HG03045 (cell line): ENCODE results near the gene NLGN1.

Experiments
- ATAC-seq: cut with Tn5 transposase; IDR thresholded peaks from one replicate; pipeline ENCODE4 v1.9.1; 2021; ENCODE audit warnings: mild to moderate bottlenecking, moderate library complexity; ENCODE audit not compliant: unreplicated experiment

Gene NLGN1

DNA sequence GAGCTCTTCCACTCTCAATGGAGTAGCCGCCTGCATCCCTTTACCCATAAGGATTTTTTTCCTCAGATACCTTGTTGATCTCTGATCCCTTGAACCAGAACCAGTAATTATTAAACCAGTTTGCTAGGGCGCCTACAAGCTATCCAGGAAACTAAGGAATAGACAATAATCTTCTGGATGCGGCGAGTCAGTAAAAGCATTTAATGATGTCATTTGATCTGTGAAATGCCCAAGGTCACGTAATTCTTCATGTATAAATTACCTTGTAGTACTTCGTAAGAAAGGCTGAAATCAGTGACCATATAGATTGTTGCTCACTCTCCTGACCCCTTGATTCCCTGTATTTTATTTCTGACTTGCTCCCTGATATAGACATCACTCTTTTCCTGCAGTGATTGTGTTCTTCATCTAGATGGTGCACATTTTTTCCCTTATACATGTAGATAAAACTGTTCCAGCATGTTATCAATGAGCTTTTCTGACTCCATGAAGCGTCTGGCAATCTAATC is 913.0 kb downstream of the NLGN1 start:
- ATAC-seq, result no peak

DNA sequence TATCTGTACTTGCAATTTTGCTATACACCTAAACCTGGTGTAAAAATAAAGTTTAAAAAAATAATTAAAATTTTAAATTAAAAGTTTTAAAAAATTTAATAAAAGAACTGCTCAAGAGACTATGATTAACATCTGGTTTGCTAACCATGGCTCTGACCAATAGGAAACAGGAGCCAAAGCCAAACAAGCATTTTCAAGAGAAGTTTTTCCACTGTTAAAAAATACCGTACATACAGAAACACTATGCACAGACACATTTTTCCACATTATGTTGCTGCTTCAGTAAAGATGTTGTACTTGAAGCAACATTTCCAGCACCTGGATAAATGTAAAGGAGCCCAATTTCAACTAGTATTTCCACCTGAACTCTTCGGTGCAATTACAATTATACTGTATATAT is 917.7 kb downstream of the NLGN1 start:
- ATAC-seq, result no peak

DNA sequence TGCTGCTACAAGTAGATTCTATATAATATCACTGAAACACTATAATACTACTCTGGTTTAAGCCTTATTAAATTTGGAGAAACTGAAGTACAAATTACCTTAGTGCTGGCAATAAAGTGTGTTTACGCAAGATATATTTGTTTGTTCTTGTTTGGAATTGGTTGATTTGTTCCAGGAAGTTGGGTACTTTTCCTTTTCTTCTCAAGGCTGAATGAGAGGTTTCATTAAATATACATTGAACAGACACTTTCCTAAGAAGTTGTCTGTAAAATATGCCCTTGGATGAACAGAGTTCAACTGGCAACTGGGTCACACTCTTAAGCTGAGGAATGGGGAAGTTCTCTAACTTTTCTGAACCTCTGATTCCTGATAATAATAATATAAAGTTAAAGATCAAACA is 919.5 kb downstream of the NLGN1 start:
- no peak for ATAC-seq

- no peak for ATAC-seq
These were observed 920.6 kb downstream of the NLGN1 start for GRCh38 chr3:174318181-174318580.

DNA sequence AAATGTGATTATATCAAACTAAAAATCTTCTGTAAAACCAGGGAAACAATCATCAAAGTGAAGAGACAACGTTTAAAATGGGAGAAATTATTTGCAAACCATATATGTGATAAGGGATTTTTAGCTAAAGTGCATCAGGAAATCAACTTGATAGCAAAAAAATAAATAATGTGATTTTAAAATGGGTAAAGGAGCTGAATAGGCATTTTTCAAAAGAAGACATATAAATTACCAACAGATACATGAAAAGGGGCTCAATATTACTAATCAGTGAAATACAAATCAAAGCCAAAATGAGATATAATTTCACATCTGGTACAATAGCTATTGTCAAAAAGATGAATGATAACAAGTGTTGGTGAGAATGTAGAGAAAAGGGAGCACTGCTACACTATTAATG is 924.0 kb downstream of the NLGN1 start:
- no peak for ATAC-seq

- ATAC-seq, result no peak
These were observed 925.2 kb downstream of the NLGN1 start for GRCh38 chr3:174322789-174323188.

DNA sequence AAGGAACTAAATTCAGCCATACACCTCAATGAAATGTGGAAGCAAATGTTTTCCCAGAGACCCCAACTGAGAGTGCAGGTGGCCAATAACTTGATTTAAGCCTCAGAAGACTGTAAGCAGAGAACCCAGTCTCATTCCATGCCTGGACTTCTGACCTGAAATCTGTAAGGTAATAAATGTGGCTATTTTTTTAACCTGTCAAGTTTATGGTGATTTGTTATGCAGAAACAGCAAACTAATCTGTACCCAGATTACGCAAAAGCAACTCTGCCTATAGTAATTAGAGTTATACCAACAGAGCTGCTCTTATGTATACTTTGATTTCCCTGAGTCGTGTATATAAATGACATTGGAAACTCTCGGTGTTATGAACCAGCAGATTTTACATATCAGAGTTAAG is 927.6 kb downstream of the NLGN1 start:
- ATAC-seq, result no peak

GRCh38 chr3:174325834-174326700 is 928.5 kb downstream of the NLGN1 start:
- no peak for ATAC-seq

GRCh38 chr3:174329321-174329720 is 931.8 kb downstream of the NLGN1 start:
- ATAC-seq, result no peak

- ATAC-seq, result no peak
These were observed 932.8 kb downstream of the NLGN1 start for GRCh38 chr3:174330303-174330702.

DNA sequence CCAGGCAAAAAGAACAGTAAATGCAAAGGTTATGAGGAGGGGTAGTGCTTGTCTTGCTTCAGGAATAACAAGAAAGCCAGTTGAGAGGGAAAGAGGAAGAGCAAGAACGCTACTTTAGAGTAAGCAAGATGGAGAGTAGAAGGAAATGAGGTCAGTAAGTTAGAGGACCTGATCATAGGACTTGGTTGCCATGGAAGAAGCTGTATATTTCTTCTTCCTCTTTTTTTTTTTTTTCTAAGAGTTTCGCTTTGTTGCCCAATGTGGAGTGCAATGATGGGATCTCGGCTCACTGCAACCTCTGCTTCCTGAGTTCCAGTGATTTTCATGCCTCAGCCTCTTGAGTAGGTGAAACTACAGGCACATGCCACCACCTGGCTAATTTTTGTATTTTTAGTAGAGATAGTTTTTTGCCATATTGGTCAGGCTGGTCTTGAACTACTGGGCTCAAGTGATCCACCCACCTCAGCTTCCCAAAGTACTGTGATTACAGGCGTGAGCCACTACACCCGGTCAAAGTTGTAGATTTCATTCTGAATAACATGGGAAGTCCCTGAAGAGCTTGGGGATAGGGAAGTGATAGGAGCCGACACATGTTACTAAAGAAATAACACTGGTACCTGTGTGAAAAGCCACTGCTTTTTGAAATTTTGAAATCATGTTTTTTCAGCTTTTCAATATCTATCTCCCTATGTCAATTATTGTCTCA is 933.7 kb downstream of the NLGN1 start:
- no peak for ATAC-seq

DNA sequence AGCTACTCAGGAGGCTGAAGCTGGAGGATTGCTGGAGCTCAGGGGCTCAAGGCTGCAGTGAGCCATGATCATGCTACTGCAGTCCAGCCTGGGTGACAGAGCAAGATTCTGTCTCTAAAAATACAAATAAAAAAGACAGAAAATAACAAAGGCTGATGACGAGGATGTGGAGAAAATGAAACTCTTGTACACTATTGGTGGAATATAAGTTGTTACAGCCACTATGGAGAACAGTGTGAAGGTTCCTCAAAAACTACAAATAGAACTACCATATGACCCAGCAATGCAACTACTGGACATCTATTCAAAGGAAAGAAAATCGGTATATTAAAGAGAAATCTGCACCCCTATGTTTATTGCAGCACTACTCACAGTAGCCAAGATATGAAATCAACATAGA is 934.8 kb downstream of the NLGN1 start:
- ATAC-seq, result no peak

GRCh38 chr3:174333640-174334039 is 936.1 kb downstream of the NLGN1 start:
- no peak for ATAC-seq

GRCh38 chr3:174334111-174334510 is 936.6 kb downstream of the NLGN1 start:
- ATAC-seq, result no peak

- ATAC-seq, result no peak
These were observed 937.8 kb downstream of the NLGN1 start for GRCh38 chr3:174335324-174335723.

GRCh38 chr3:174335910-174336309 is 938.4 kb downstream of the NLGN1 start:
- no peak for ATAC-seq
